Lower leg skin (tissue), 3 donors: Measurements from ENCODE around the gene TNFRSF8.

Experiments
- POLR2A ChIP-seq, 2 donors: fragments of 450-650 bp; IDR thresholded peaks; one replicate each; pipeline ENCODE4 v1.6.1; 2016 to 2017; ENCODE audit warnings: antibody characterized with exemption in 2 of 2, mild to moderate bottlenecking in 1 of 2, moderate library complexity in 1 of 2
- TF ChIP-seq, protein P1 (sequence below), 3 donors: fragments of 450-650 bp; IDR thresholded peaks; one replicate each; pipeline ENCODE4 v1.5.1; 2016; ENCODE audit warnings: antibody characterized with exemption in 3 of 3, mild to moderate bottlenecking in 3 of 3, moderate library complexity in 2 of 3

DNA sequence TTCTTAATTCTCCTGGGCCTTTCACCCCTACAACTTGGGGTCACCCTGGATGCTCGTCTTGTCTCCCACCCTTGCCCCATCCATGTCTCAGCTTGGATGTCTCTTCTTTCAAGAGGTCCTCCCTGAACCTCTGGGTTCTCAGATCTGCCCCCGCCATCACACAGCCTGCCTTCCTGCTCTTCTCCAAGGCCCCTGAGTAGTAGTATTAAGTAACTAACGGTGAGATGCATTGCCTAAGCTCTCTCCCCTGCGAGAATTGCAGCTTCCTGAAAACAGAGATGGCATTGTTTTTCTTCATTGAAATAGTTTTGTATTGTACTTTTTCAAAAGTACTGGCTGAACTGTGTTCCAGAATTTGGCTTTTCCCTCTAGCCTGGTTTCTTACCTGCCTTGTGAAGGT, 27.8 kb upstream of the TNFRSF8 start:
- TF ChIP-seq, protein P1, sequence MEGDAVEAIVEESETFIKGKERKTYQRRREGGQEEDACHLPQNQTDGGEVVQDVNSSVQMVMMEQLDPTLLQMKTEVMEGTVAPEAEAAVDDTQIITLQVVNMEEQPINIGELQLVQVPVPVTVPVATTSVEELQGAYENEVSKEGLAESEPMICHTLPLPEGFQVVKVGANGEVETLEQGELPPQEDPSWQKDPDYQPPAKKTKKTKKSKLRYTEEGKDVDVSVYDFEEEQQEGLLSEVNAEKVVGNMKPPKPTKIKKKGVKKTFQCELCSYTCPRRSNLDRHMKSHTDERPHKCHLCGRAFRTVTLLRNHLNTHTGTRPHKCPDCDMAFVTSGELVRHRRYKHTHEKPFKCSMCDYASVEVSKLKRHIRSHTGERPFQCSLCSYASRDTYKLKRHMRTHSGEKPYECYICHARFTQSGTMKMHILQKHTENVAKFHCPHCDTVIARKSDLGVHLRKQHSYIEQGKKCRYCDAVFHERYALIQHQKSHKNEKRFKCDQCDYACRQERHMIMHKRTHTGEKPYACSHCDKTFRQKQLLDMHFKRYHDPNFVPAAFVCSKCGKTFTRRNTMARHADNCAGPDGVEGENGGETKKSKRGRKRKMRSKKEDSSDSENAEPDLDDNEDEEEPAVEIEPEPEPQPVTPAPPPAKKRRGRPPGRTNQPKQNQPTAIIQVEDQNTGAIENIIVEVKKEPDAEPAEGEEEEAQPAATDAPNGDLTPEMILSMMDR (IDR thresholded peaks at IDR 0.05), result no peak
- TF ChIP-seq POLR2A (IDR thresholded peaks at IDR 0.05), result no peak
